Esophagus muscularis mucosa (tissue), 4 donors: ENCODE data around the gene POLA2. TPM values are rescaled to one million over a fixed set of nuclear protein-coding genes. Genes with fewer than 3 reads are reported as not detected.

ENCODE experiments used
- DNase-seq: peaks from one replicate; pipeline ENCODE4 v3.0.0-alpha.2; 2017; ENCODE audit errors: extremely low spot score
- H3K27ac ChIP-seq, 4 donors: fragments of 200-600 bp; sonication (generic); replicated peaks in 1 of 4; 1 replicate in 3 of 4; 2 replicates in 1 of 4; pipeline ENCODE4 v1.5.1; 2016 to 2019; ENCODE audit warnings: mild to moderate bottlenecking in 1 of 4
- H3K27me3 ChIP-seq, 4 donors: fragments of 200-600 bp; sonication (generic); one replicate each; pipeline versions ENCODE4 v1.5.1 to v1.6.0; 2016 to 2019
- H3K36me3 ChIP-seq, 4 donors: fragments of 200-600 bp; sonication (generic); one replicate each; pipeline ENCODE4 v1.5.1; 2016 to 2019
- H3K4me1 ChIP-seq, 4 donors: fragments of 200-600 bp; sonication (generic); one replicate each; pipeline ENCODE4 v1.5.1; 2016 to 2019
- H3K4me3 ChIP-seq, 4 donors: fragments of 200-600 bp; sonication (generic); 1 replicate in 2 of 4; 2 replicates in 2 of 4; pipeline ENCODE4 v1.5.1; 2016 to 2019; ENCODE audit warnings: mild to moderate bottlenecking in 4 of 4, moderate library complexity in 1 of 4
- H3K9me3 ChIP-seq, 4 donors: fragments of 200-600 bp; sonication (generic); 1 replicate in 3 of 4; 2 replicates in 1 of 4; pipeline ENCODE4 v1.5.1; 2016 to 2019
- EP300 ChIP-seq: sonication (generic); formaldehyde crosslinking; IDR thresholded peaks from one replicate; pipeline ENCODE4 v1.6.1; 2017; ENCODE audit warnings: antibody characterized with exemption
- POLR2A ChIP-seq: fragments of 450-650 bp; IDR thresholded peaks from one replicate; pipeline ENCODE4 v1.6.1; 2017; ENCODE audit warnings: antibody characterized with exemption, moderate library complexity, mild to moderate bottlenecking, low read depth
- POLR2AphosphoS5 ChIP-seq, 2 donors: sonication (generic); formaldehyde crosslinking; IDR thresholded peaks; one replicate each; pipeline ENCODE4 v1.6.1; 2017; ENCODE audit warnings: antibody characterized with exemption in 2 of 2
- whole genome bisulfite sequencing: methylation state at CpG from one replicate; pipeline ENCODE4 v1.1.5; 2018; 5-methylcytosine and 5-hydroxymethylcytosine counted together
- intact Hi-C: fragments of 100-400 bp; cut with DNase I; formaldehyde crosslinking; loops from one replicate; pipeline ENCODE4 v1.15.1; 2023
- total RNA-seq, 4 donors: library from RNA; depleted of rRNA; stranded (reverse); fragments of >200 nt; gene quantifications; one replicate each; pipeline versions ENCODE4 v1.1.0 to v1.2.1, GENCODE V29; 2016
- TF ChIP-seq, protein P1 (sequence below), 3 experiments: fragments of 200-600 bp in 2 of 3; fragments of 450-650 bp in 1 of 3; sonication (generic) in 2 of 3; IDR thresholded peaks; one replicate each; pipeline ENCODE4 v1.5.1; 2017 to 2019; ENCODE audit warnings: antibody characterized with exemption in 3 of 3, mild to moderate bottlenecking in 2 of 3, moderate library complexity in 1 of 3

Gene POLA2
- total RNA-seq, 4 donors from 2014 or later, result 14.7 to 26.6 (median 17.3) TPM

DNA sequence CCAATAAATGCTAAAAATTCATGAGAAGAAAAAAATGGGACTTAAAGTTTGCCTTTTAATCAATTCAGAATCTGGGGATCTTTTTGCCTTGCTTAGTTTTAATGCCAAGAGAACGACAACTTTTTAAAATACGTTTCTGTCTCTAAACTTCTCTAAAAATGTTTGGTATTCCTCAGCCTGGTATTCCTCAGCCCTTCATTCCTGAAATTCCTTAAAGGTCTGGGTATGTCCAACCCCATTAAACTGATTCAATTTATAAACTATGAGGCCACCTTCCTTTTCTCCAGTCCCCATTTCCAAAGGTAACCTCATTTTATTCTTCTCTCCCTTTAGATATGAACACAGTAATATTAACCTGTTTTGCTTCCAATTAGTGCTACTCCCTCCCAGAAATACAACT lies 16.6 kb downstream of the POLA2 start:
- TF ChIP-seq, protein P1, sequence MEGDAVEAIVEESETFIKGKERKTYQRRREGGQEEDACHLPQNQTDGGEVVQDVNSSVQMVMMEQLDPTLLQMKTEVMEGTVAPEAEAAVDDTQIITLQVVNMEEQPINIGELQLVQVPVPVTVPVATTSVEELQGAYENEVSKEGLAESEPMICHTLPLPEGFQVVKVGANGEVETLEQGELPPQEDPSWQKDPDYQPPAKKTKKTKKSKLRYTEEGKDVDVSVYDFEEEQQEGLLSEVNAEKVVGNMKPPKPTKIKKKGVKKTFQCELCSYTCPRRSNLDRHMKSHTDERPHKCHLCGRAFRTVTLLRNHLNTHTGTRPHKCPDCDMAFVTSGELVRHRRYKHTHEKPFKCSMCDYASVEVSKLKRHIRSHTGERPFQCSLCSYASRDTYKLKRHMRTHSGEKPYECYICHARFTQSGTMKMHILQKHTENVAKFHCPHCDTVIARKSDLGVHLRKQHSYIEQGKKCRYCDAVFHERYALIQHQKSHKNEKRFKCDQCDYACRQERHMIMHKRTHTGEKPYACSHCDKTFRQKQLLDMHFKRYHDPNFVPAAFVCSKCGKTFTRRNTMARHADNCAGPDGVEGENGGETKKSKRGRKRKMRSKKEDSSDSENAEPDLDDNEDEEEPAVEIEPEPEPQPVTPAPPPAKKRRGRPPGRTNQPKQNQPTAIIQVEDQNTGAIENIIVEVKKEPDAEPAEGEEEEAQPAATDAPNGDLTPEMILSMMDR (IDR thresholded peaks at IDR 0.05), result no peak
- TF ChIP-seq POLR2AphosphoS5 (IDR thresholded peaks at IDR 0.05) (no peak), EP300 (no peak), POLR2A (no peak)
- WGBS, result 61% methylated on average over 2 of the region's 2 CpGs
- Histone ChIP-seq H3K36me3 (peaks cover 5 to 33% (median 22%) of the 10 kb centered on the region in 4 donors), H3K27me3 (no peaks in the 10 kb centered on the region), H3K4me1 (peaks cover 25 to 55% (median 43%) of the 10 kb centered on the region in 4 donors), H3K27ac (peak overlapping the region; percentile 26 to 55 (median 49)), H3K9me3 (no peaks in the 10 kb centered on the region), H3K4me3 (no peak overlapping the region)
- intact Hi-C loops, result no loop called here
- no peak for DNase-seq

DNA sequence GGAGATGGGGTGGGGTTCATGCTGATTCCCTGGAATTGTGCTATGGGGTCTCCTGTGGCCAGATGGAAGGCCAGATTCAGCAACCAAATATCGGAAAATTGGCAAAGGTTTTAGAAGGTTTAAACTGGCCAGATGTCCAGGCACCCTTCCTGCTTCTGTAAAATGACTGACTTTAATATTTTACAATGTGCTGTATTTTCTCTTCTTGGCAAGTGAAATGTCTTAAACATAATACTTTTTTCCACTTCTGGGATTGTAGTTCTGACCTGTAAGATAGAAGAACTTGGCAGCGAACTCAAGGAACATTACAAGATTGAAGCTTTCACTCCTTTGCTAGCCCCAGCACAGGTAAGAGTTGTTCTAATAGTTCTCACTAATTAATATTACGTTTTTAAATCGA lies 17.5 kb downstream of the POLA2 start:
- TF ChIP-seq, protein P1 (IDR thresholded peaks at IDR 0.05), result no peak
- no peak for TF ChIP-seq POLR2A
- no peak for TF ChIP-seq EP300
- no peak for TF ChIP-seq POLR2AphosphoS5 (IDR thresholded peaks at IDR 0.05)
- 75% methylated on average over 4 of the region's 4 CpGs for WGBS
- peaks cover 5 to 42% (median 25%) of the 10 kb centered on the region in 4 donors for H3K36me3 ChIP-seq
- no peak for DNase-seq
- H3K27me3 ChIP-seq, result no peaks in the 10 kb centered on the region
- H3K27ac ChIP-seq, result peak overlapping the region; percentile 26 to 55 (median 49)
- no peak overlapping the region for H3K4me3 ChIP-seq
- intact Hi-C loops, result no loop called here
- peaks cover 25 to 55% (median 43%) of the 10 kb centered on the region in 4 donors for H3K4me1 ChIP-seq
- no peaks in the 10 kb centered on the region for H3K9me3 ChIP-seq

DNA sequence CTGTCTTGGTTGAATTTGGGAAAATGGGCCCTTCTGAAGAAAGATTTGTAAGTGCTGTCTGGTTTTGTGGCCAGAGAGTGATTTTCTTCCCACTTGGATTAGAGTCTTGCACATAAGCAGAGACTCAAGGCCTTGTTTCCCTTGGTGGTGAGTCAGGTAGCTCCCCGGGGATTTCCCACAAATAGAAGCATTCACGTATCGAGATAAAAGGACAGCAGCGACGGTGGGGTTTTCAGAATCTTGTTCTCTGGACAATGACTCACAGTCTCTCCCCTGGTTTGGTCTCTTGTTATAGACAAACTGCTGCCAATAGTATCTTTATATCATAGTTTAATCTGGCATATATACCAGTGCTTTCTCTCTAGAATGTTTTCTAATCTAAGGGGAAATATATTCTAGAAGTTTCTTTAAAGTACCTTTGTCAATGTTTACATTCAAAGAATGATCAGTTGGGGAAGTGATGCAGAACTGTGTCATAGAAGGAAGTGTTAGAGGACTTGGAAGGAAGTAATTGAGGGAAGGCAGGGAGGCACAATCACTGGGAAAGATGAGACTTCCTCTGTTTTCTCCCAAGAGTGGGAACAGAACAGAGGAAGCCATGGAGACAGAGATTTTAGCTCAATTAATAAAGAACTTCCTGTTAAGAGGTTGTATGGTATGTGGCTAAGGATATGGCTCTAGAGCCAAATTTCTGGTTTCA lies 18.1 kb downstream of the POLA2 start:
- H3K4me1 ChIP-seq, result peaks cover 21 to 52% (median 40%) of the 10 kb centered on the region in 4 donors
- no peaks in the 10 kb centered on the region for H3K27me3 ChIP-seq
- TF ChIP-seq EP300 (no peak), POLR2AphosphoS5 (IDR thresholded peaks at IDR 0.05) (no peak)
- no peak overlapping the region for H3K4me3 ChIP-seq
- DNase-seq, result no peak
- peak overlapping the region in 3 of 4 donors; percentile 20 to 45 (median 26) for H3K27ac ChIP-seq
- no peaks in the 10 kb centered on the region for H3K9me3 ChIP-seq
- H3K36me3 ChIP-seq, result peaks cover 5 to 48% (median 26%) of the 10 kb centered on the region in 4 donors
- WGBS, result 38% methylated on average over 5 of the region's 5 CpGs
- intact Hi-C loops, result no loop called here

DNA sequence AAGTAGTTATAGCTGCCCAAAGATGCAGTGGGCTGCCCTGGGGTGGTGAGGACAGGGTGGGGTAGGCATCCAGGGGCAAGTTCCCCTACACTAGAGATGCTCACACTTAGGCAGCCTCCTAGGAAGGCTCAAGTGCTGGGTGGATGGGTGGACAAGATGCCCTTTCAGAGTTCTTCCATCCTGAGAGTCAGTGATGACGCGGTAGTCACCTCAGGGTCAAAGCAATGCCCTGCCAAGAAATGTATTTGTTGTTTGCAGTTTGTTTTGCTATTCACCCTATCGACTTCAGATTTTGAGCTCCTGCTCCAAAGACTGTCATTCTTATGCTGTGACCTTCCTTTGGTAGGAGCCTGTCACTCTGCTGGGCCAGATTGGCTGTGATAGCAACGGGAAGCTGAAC lies 18.9 kb downstream of the POLA2 start:
- H3K27me3 ChIP-seq, result no peaks in the 10 kb centered on the region
- no peak overlapping the region for H3K27ac ChIP-seq
- intact Hi-C loops, result no loop called here
- no peaks in the 10 kb centered on the region for H3K9me3 ChIP-seq
- peaks cover 16 to 45% (median 33%) of the 10 kb centered on the region in 4 donors for H3K4me1 ChIP-seq
- TF ChIP-seq, protein P1 (IDR thresholded peaks at IDR 0.05), result no peak
- TF ChIP-seq POLR2AphosphoS5 (IDR thresholded peaks at IDR 0.05) (no peak), EP300 (no peak), POLR2A (no peak)
- DNase-seq, result no peak
- H3K36me3 ChIP-seq, result peaks cover 5 to 56% (median 26%) of the 10 kb centered on the region in 4 donors
- WGBS, result 94% methylated on average over 4 of the region's 4 CpGs
- H3K4me3 ChIP-seq, result no peak overlapping the region

DNA sequence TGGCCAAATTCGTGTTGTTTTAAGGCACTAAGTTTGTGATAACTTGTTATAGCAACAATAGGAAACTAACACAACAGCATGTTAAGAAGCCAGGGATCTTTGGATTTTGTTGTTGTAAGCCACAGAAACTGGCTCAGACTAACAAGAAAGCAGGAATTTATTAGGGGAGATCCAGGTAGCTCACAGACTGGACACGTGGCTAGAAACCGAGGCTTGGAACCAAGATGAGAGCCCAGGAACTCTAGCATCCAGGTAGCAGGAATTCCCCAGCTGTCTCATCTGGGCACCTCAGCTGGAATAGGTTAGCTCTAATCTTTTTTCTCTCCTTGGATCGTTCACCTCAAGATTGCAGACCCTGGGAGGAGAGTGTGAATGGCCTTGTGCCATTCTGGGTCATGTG lies 24.9 kb downstream of the POLA2 start:
- DNase-seq, result no peak
- Histone ChIP-seq H3K27me3 (no peaks in the 10 kb centered on the region), H3K9me3 (no peaks in the 10 kb centered on the region), H3K36me3 (peaks cover 5 to 61% (median 26%) of the 10 kb centered on the region in 4 donors), H3K4me3 (no peak overlapping the region), H3K27ac (no peak overlapping the region), H3K4me1 (peaks cover 19 to 35% (median 33%) of the 10 kb centered on the region in 4 donors)
- TF ChIP-seq POLR2A (no peak), EP300 (no peak), POLR2AphosphoS5 (IDR thresholded peaks at IDR 0.05) (no peak)
- TF ChIP-seq, protein P1 (IDR thresholded peaks at IDR 0.05), result no peak
- intact Hi-C loops, result no loop called here
- 93% methylated on average over 4 of the region's 4 CpGs for WGBS
